ENCODE measurements around the gene KANSL2.
"Not testable (repeated sequence)": the region's sequence is repeated elsewhere in the genome, so short reads cannot be mapped to it uniquely, and the experiment has no call there.

The KANSL2 gene

GRCh38 chr12:48681710-48682532 is at the start of gene KANSL2:
TSS of gene KANSL2 (minus strand) at chr12:48682238. CDS start at chr12:48681632, 606 bp downstream.
- peak; percentile 97 for DNase-seq (ENCODE audit: low read depth)

- no peak for DNase-seq (ENCODE audit: low read depth)
Observed at GRCh38 chr12:48728807-48729206, 46.8 kb upstream of the KANSL2 start.

- DNase-seq (ENCODE audit: low read depth): not testable (repeated sequence)
Observed at GRCh38 chr12:48720737-48721136, 38.7 kb upstream of the KANSL2 start.

- DNase-seq (ENCODE audit: low read depth): not testable (repeated sequence)
Observed at GRCh38 chr12:48720171-48720570, 38.1 kb upstream of the KANSL2 start.

GRCh38 chr12:48719002-48719401 is 37.0 kb upstream of the KANSL2 start:
- not testable (repeated sequence) for DNase-seq (ENCODE audit: low read depth)

GRCh38 chr12:48717252-48717695 is 35.2 kb upstream of the KANSL2 start:
- DNase-seq (ENCODE audit: low read depth): no peak

- peak; percentile 100 for DNase-seq (ENCODE audit: low read depth)
Observed at GRCh38 chr12:48716493-48717251, 34.6 kb upstream of the KANSL2 start, which contains the start of gene CCNT1. TSS of gene CCNT1 (minus strand) at chr12:48716707. CDS start at chr12:48716675, 32 bp downstream.

GRCh38 chr12:48716168-48716492 is 34.1 kb upstream of the KANSL2 start:
- DNase-seq (ENCODE audit: low read depth): no peak

GRCh38 chr12:48712209-48712608 is 30.2 kb upstream of the KANSL2 start:
- no peak for DNase-seq (ENCODE audit: low read depth)

GRCh38 chr12:48698822-48699221 is 16.8 kb upstream of the KANSL2 start:
- not testable (repeated sequence) for DNase-seq (ENCODE audit: low read depth)

- no peak for DNase-seq (ENCODE audit: low read depth)
Observed at GRCh38 chr12:48696626-48697025, 14.6 kb upstream of the KANSL2 start.

- no peak for DNase-seq (ENCODE audit: low read depth)
Observed at GRCh38 chr12:48695859-48696258, 13.8 kb upstream of the KANSL2 start.

- DNase-seq (ENCODE audit: low read depth): no peak
Observed at GRCh38 chr12:48694038-48694437, 12.0 kb upstream of the KANSL2 start.

- DNase-seq (ENCODE audit: low read depth): no peak
Observed at GRCh38 chr12:48693572-48693971, 11.5 kb upstream of the KANSL2 start.

- no peak for DNase-seq (ENCODE audit: low read depth)
Observed at GRCh38 chr12:48691826-48692487, 9.9 kb upstream of the KANSL2 start.

- no peak for DNase-seq (ENCODE audit: low read depth)
Observed at GRCh38 chr12:48690990-48691389, 9.0 kb upstream of the KANSL2 start.

- no peak for DNase-seq (ENCODE audit: low read depth)
Observed at GRCh38 chr12:48690436-48690835, 8.4 kb upstream of the KANSL2 start.

- no peak for DNase-seq (ENCODE audit: low read depth)
Observed at GRCh38 chr12:48688836-48689235, 6.8 kb upstream of the KANSL2 start.

- no peak for DNase-seq (ENCODE audit: low read depth)
Observed at GRCh38 chr12:48687592-48687991, 5.6 kb upstream of the KANSL2 start.

- DNase-seq (ENCODE audit: low read depth): no peak
Observed at GRCh38 chr12:48686615-48687334, 4.7 kb upstream of the KANSL2 start.

GRCh38 chr12:48686037-48686595 is 4.1 kb upstream of the KANSL2 start:
- DNase-seq (ENCODE audit: low read depth): no peak

GRCh38 chr12:48683534-48683933 is 1.5 kb upstream of the KANSL2 start:
- no peak for DNase-seq (ENCODE audit: low read depth)

Data from fibroblast of the conjunctiva (primary cell).